CD4-positive, alpha-beta memory T cell (primary cell): Measurements from ENCODE around the gene ARHGEF33. TPM values are rescaled to one million over a fixed set of nuclear protein-coding genes. Genes with fewer than 3 reads are reported as not detected.

ENCODE experiments used
- CTCF ChIA-PET: fragments of 350-600 bp; sonication (Branson Sonifier 250); formaldehyde crosslinking; loops from one replicate; lab custom pipeline; 2021; ENCODE audit warnings: inconsistent platforms; ENCODE audit not compliant: partially characterized antibody; lab: Charles Lee
- POLR2A ChIA-PET: fragments of 350-600 bp; sonication (Branson Sonifier 250); formaldehyde crosslinking; loops from one replicate; lab custom pipeline; 2021; ENCODE audit not compliant: partially characterized antibody; lab: Charles Lee
- DNase-seq, 5 donors: peaks; one replicate each; pipeline versions ENCODE4 v3.0.0 to v3.0.0-alpha.2; 2020 to 2022; ENCODE audit warnings: mixed read lengths in 1 of 5
- H3K27ac ChIP-seq: one replicate; pipeline ENCODE4 v1.7.0; 2013; ENCODE audit warnings: low read depth, low read length
- H3K27me3 ChIP-seq: 2 replicates; pipeline ENCODE4 v1.7.0; 2013; ENCODE audit warnings: mild to moderate bottlenecking, low read length, moderate library complexity; ENCODE audit not compliant: insufficient read depth
- H3K36me3 ChIP-seq: 2 replicates; pipeline ENCODE4 v1.7.0; 2013; ENCODE audit warnings: mild to moderate bottlenecking, low read length, moderate library complexity; ENCODE audit not compliant: insufficient read depth
- H3K4me1 ChIP-seq: 2 replicates; pipeline ENCODE4 v1.7.0; 2013; ENCODE audit warnings: mild to moderate bottlenecking, low read length, moderate library complexity; ENCODE audit not compliant: insufficient read depth
- H3K4me3 ChIP-seq, 2 donors: one replicate each; pipeline ENCODE4 v1.7.0; 2013; ENCODE audit warnings: low read length in 2 of 2, mild to moderate bottlenecking in 1 of 2
- H3K9me3 ChIP-seq, 2 donors: one replicate each; pipeline ENCODE4 v1.7.0; 2013; ENCODE audit warnings: low read length in 2 of 2, control low read depth in 1 of 2; ENCODE audit not compliant: control insufficient read depth in 1 of 2
- H3K27ac Mint-ChIP-seq, 7 donors: one replicate each; pipeline ENCODE4 v1.8.0; 2020 to 2021; ENCODE audit warnings: mixed read lengths in 7 of 7, mild to moderate bottlenecking in 6 of 7, inconsistent platforms in 3 of 7, moderate library complexity in 3 of 7
- H3K27me3 Mint-ChIP-seq, 2 donors: one replicate each; pipeline ENCODE4 v1.8.0; 2020 to 2021; ENCODE audit warnings: mixed read lengths in 2 of 2
- H3K36me3 Mint-ChIP-seq, 2 donors: one replicate each; pipeline ENCODE4 v1.8.0; 2020 to 2021; ENCODE audit warnings: mixed read lengths in 2 of 2, inconsistent platforms in 1 of 2, mild to moderate bottlenecking in 1 of 2
- H3K4me1 Mint-ChIP-seq, 4 donors: one replicate each; pipeline ENCODE4 v1.8.0; 2020 to 2021; ENCODE audit warnings: mixed read lengths in 4 of 4, mild to moderate bottlenecking in 1 of 4
- H3K4me3 Mint-ChIP-seq, 8 donors: one replicate each; pipeline ENCODE4 v1.8.0; 2020 to 2021; ENCODE audit warnings: mixed read lengths in 8 of 8, mild to moderate bottlenecking in 7 of 8, moderate library complexity in 6 of 8, inconsistent platforms in 3 of 8
- H3K9me3 Mint-ChIP-seq, 8 donors: one replicate each; pipeline ENCODE4 v1.8.0; 2020 to 2021; ENCODE audit warnings: mixed read lengths in 8 of 8, mild to moderate bottlenecking in 5 of 8, inconsistent platforms in 3 of 8, moderate library complexity in 1 of 8
- intact Hi-C: fragments of 100-400 bp; cut with micrococcal nuclease; formaldehyde crosslinking; loops from one replicate; pipeline ENCODE4 v1.15.1; 2023
- polyA plus RNA-seq, 2 donors: library from polyadenylated mRNA; unstranded; fragments of 300-500 nt; fragmentation: Illumina TruSeq; gene quantifications; one replicate each; pipeline ENCODE4 v1.2.3, GENCODE V29; 2021
- total RNA-seq, 2 experiments: library from RNA; stranded (reverse); gene quantifications; one replicate each; pipeline ENCODE4 v1.2.3, GENCODE V29; 2021

ARHGEF33 gene
- total and polyA plus RNA-seq, 4 experiments from 2014 or later = 0.09 to 0.53 TPM; not detected in 2

GRCh38 chr2:38907743-38908562 is 18.3 kb downstream of the ARHGEF33 start:
- ChIA-PET CTCF (interaction anchor here (0.7 kb wide), 1 partner anchor 11 kb away, joined by 4 read pairs; no protein-coding TSS in a partner anchor), POLR2A (no interaction called here)
- H3K9me3 Mint-ChIP-seq = no peaks in the 10 kb centered on the region
- Histone ChIP-seq H3K36me3 (no peaks in the 10 kb centered on the region), H3K27me3 (no peaks in the 10 kb centered on the region), H3K4me1 (no peaks in the 10 kb centered on the region), H3K9me3 (no peaks in the 10 kb centered on the region), H3K27ac (no peak overlapping the region), H3K4me3 (no peak overlapping the region)
- intact Hi-C loops = no loop called here
- no peaks in the 10 kb centered on the region for H3K36me3 Mint-ChIP-seq
- peaks cover 3 to 13% (median 7%) of the 10 kb centered on the region in 4 donors for H3K4me1 Mint-ChIP-seq
- H3K27me3 Mint-ChIP-seq = no peaks in the 10 kb centered on the region
- no peak overlapping the region for H3K4me3 Mint-ChIP-seq
- H3K27ac Mint-ChIP-seq = peak overlapping the region in 2 of 7 donors; percentile 16 to 20
- DNase-seq = no peak

DNA sequence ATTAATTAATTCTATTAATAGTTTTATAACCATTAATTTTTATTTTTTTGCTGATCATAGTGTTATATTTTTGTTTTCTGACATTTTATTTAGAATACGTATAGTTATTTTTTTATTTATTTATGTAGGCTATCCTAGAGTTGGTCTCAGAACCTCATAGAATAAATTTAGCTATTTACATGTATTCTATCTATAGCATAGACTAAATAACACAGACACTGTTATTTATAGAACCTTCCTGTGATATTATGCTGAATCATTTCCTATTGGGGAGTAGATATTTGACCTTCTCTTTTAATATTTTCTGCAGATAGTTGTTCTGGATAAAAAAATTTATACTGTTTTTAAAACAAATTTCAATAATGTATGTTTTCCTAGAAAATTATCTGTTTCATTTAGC is 20.2 kb downstream of the ARHGEF33 start:
- no peaks in the 10 kb centered on the region for H3K36me3 ChIP-seq
- H3K4me3 ChIP-seq = no peak overlapping the region
- H3K27ac ChIP-seq = no peak overlapping the region
- no peaks in the 10 kb centered on the region for H3K9me3 Mint-ChIP-seq
- no peak overlapping the region for H3K27ac Mint-ChIP-seq
- DNase-seq = no peak
- no peak overlapping the region for H3K4me3 Mint-ChIP-seq
- CTCF ChIA-PET = interaction anchor here (1.1 kb wide), 1 partner anchor 37 kb away, joined by 3 read pairs; no protein-coding TSS in a partner anchor
- no peaks in the 10 kb centered on the region for H3K27me3 Mint-ChIP-seq
- H3K36me3 Mint-ChIP-seq = no peaks in the 10 kb centered on the region
- H3K4me1 Mint-ChIP-seq = peaks cover 3 to 13% (median 7%) of the 10 kb centered on the region in 4 donors
- intact Hi-C loops = no loop called here
- H3K27me3 ChIP-seq = no peaks in the 10 kb centered on the region
- no peaks in the 10 kb centered on the region for H3K9me3 ChIP-seq
- H3K4me1 ChIP-seq = no peaks in the 10 kb centered on the region
- POLR2A ChIA-PET = no interaction called here

DNA sequence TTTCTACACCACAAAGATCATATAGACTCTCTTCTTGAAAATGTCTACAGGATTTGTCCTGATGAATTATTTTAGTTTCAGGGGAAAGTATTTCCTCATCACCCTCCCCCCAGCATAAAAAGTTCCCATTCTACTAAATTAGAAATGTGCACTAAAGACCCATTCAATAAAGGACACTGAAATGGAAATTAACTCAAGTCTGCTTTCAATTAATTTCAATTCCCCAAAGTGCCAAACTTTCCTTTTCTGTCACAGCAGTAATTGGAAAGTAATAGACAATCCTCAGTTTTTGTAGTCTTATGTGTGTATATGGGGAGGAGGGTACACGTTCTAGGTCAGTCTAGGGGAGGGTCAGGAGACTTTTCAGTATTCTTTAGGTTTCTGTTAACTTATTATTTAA is 21.5 kb downstream of the ARHGEF33 start:
- no peak for DNase-seq
- POLR2A ChIA-PET = no interaction called here

GRCh38 chr2:38912619-38913018 is 22.9 kb downstream of the ARHGEF33 start:
- no peaks in the 10 kb centered on the region for H3K27me3 ChIP-seq
- ChIA-PET CTCF (no interaction called here), POLR2A (no interaction called here)
- H3K27ac Mint-ChIP-seq = no peak overlapping the region
- no peak for DNase-seq
- no peak overlapping the region for H3K27ac ChIP-seq
- no peaks in the 10 kb centered on the region for H3K36me3 Mint-ChIP-seq
- peaks cover 0 to 1% of the 10 kb centered on the region in 2 donors for H3K27me3 Mint-ChIP-seq
- H3K4me3 ChIP-seq = no peak overlapping the region
- no peak overlapping the region for H3K4me3 Mint-ChIP-seq
- H3K4me1 ChIP-seq = no peaks in the 10 kb centered on the region
- no peaks in the 10 kb centered on the region for H3K36me3 ChIP-seq
- intact Hi-C loops = no loop called here
- no peaks in the 10 kb centered on the region for H3K9me3 Mint-ChIP-seq
- H3K4me1 Mint-ChIP-seq = peaks cover 3 to 13% (median 7%) of the 10 kb centered on the region in 4 donors
- H3K9me3 ChIP-seq = no peaks in the 10 kb centered on the region

More for the DNA sequence above, 21.5 kb downstream of the ARHGEF33 start:
- Histone ChIP-seq H3K27me3 (no peaks in the 10 kb centered on the region), H3K27ac (no peak overlapping the region), H3K4me3 (no peak overlapping the region), H3K36me3 (no peaks in the 10 kb centered on the region), H3K4me1 (no peaks in the 10 kb centered on the region), H3K9me3 (no peaks in the 10 kb centered on the region)
- CTCF ChIA-PET = no interaction called here
- Mint-ChIP-seq H3K27ac (no peak overlapping the region), H3K27me3 (no peaks in the 10 kb centered on the region), H3K9me3 (no peaks in the 10 kb centered on the region), H3K4me1 (peaks cover 3 to 13% (median 7%) of the 10 kb centered on the region in 4 donors), H3K36me3 (no peaks in the 10 kb centered on the region), H3K4me3 (no peak overlapping the region)
- intact Hi-C loops = no loop called here

DNA sequence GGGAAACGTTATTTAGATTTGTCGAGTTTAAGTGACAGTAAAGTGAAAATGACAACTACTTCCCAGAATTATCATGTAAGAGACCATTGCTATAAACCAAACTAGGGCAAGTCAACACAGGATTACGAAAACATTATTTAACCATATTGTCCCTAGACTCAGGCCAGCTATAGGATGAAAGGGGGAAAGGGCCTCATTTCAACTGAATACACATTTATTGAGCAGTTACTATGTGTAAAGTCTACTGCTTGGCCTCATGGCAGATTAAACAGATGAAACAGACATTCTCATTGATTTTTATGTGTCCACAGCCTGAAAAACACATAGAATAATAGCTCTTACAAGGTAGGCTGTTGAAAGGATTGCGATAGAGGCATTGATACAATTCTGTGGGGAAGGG is 32.7 kb downstream of the ARHGEF33 start:
- CTCF ChIA-PET = no interaction called here
- Mint-ChIP-seq H3K27me3 (peaks cover 2 to 5% of the 10 kb centered on the region in 2 donors), H3K36me3 (no peaks in the 10 kb centered on the region), H3K4me1 (no peaks in the 10 kb centered on the region), H3K27ac (no peak overlapping the region), H3K9me3 (no peaks in the 10 kb centered on the region), H3K4me3 (no peak overlapping the region)
- intact Hi-C loops = no loop called here
- DNase-seq = no peak
- Histone ChIP-seq H3K4me3 (no peak overlapping the region), H3K27me3 (no peaks in the 10 kb centered on the region), H3K4me1 (no peaks in the 10 kb centered on the region), H3K36me3 (no peaks in the 10 kb centered on the region), H3K9me3 (no peaks in the 10 kb centered on the region), H3K27ac (no peak overlapping the region)
- POLR2A ChIA-PET = no interaction called here

DNA sequence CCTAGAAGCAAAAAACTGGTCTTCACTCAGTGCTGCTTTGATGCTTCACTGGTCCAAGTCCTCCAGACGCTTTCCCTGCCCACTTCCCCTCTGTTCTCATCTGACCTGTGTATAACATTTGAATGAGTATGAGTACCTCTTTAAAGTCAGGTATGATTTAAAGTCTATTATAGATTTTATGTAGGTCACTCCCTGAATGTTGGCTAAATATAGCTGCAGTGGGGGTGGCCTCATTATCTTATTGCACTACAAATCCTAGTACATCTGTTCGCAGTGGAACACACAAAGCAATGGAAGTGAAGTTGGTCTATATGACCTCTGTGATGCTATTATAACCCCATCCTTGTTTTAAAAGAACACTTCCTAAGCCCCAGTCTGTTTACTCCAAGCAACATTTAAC is 33.2 kb downstream of the ARHGEF33 start:
- H3K36me3 Mint-ChIP-seq = no peaks in the 10 kb centered on the region
- Histone ChIP-seq H3K36me3 (no peaks in the 10 kb centered on the region), H3K4me3 (no peak overlapping the region), H3K27me3 (no peaks in the 10 kb centered on the region), H3K27ac (no peak overlapping the region), H3K4me1 (no peaks in the 10 kb centered on the region), H3K9me3 (no peaks in the 10 kb centered on the region)
- H3K4me3 Mint-ChIP-seq = no peak overlapping the region
- no peak for DNase-seq
- peak overlapping the region in 1 of 7 donors; percentile 5 for H3K27ac Mint-ChIP-seq
- no peaks in the 10 kb centered on the region for H3K4me1 Mint-ChIP-seq
- CTCF ChIA-PET = no interaction called here
- POLR2A ChIA-PET = interaction anchor here (0.6 kb wide), 1 partner anchor 336 kb away, joined by 3 read pairs; no protein-coding TSS in a partner anchor
- intact Hi-C loops = no loop called here
- no peaks in the 10 kb centered on the region for H3K9me3 Mint-ChIP-seq
- H3K27me3 Mint-ChIP-seq = peaks cover 1 to 5% of the 10 kb centered on the region in 2 donors

- Histone ChIP-seq H3K9me3 (no peaks in the 10 kb centered on the region), H3K4me3 (no peak overlapping the region), H3K36me3 (no peaks in the 10 kb centered on the region), H3K27me3 (no peaks in the 10 kb centered on the region), H3K4me1 (no peaks in the 10 kb centered on the region), H3K27ac (no peak overlapping the region)
- Mint-ChIP-seq H3K36me3 (no peaks in the 10 kb centered on the region), H3K27me3 (peaks cover 1 to 5% of the 10 kb centered on the region in 2 donors), H3K9me3 (no peaks in the 10 kb centered on the region), H3K27ac (no peak overlapping the region), H3K4me3 (no peak overlapping the region), H3K4me1 (no peaks in the 10 kb centered on the region)
- intact Hi-C loops = no loop called here
- ChIA-PET POLR2A (no interaction called here), CTCF (no interaction called here)
- no peak for DNase-seq
These were observed 36.3 kb downstream of the ARHGEF33 start for GRCh38 chr2:38925982-38926381.
